Endothelial cell of umbilical vein (primary cell): ENCODE results near the gene RAP1GAP. TPM values are rescaled to one million over a fixed set of nuclear protein-coding genes. Genes with fewer than 3 reads are reported as not detected.

Source experiments
- BruUV-seq: library from RNA; stranded (reverse); fragments of 400-500 nt; replicated peaks from 2 replicates; lab custom pipeline; 2021; lab: Mats Ljungman, UMichigan
- CTCF ChIA-PET: fragments of 300-600, 350-600 bp; sonication (Branson Sonifier 250); formaldehyde crosslinking; loops from one replicate; lab custom pipeline; 2021; ENCODE audit warnings: antibody characterized with exemption, inconsistent platforms; lab: Charles Lee
- POLR2A ChIA-PET: fragments of 300-600, 350-600 bp; sonication (Branson Sonifier 250); formaldehyde crosslinking; loops from one replicate; lab custom pipeline; 2021; ENCODE audit warnings: antibody characterized with exemption, inconsistent platforms; lab: Charles Lee
- DNase-seq: peaks from one replicate; pipeline ENCODE4 v3.0.0-alpha.2; 2011; ENCODE audit warnings: low read depth, low spot score
- FAIRE-seq: peaks from 2 replicates; lab custom pipeline; 2011; peaks lifted over from hg19 to GRCh38; lab: Jason Lieb, UNC
- H2AFZ ChIP-seq: 2 replicates; pipeline ENCODE4 v1.6.0; 2012; ENCODE audit warnings: low read depth, low read length, control low read depth, inconsistent platforms
- H3K27ac ChIP-seq: 2 replicates; pipeline ENCODE4 v1.5.1; 2011; ENCODE audit warnings: low read depth, mild to moderate bottlenecking, control low read depth, low read length, moderate library complexity; ENCODE audit not compliant: insufficient read depth
- H3K27me3 ChIP-seq, 2 experiments: 2 replicates each; pipeline versions ENCODE4 v1.6.0 to v1.6.1; 2011; ENCODE audit warnings: low read length in 2 of 2, mixed read lengths in 1 of 2; ENCODE audit not compliant: control insufficient read depth in 2 of 2, insufficient read depth in 2 of 2
- H3K36me3 ChIP-seq, 2 experiments: 2 replicates in 1 of 2; 3 replicates in 1 of 2; pipeline ENCODE4 v1.5.1; 2011; ENCODE audit warnings: low read length in 2 of 2, mild to moderate bottlenecking in 1 of 2, moderate library complexity in 1 of 2; ENCODE audit not compliant: control insufficient read depth in 2 of 2, insufficient read depth in 2 of 2; ENCODE audit errors: extremely low read depth in 1 of 2
- H3K4me1 ChIP-seq: 3 replicates; pipeline ENCODE4 v1.5.1; 2011; ENCODE audit warnings: mild to moderate bottlenecking, low read length; ENCODE audit not compliant: control insufficient read depth, insufficient read depth; ENCODE audit errors: extremely low read depth
- H3K4me2 ChIP-seq: 2 replicates; pipeline ENCODE4 v1.6.1; 2011; ENCODE audit warnings: low read length, control low read depth, mixed read lengths; ENCODE audit not compliant: insufficient read depth
- H3K4me3 ChIP-seq, 3 experiments: fragments of 200-600 bp in 1 of 3; sonication (generic), shearing (Covaris generic) in 1 of 3; replicated peaks in 1 of 3; 2 replicates each; pipeline ENCODE4 v1.5.1; 2011 to 2016; ENCODE audit warnings: control low read depth in 3 of 3, low read length in 3 of 3, mild to moderate bottlenecking in 2 of 3, inconsistent platforms in 1 of 3, low read depth in 1 of 3, moderate library complexity in 1 of 3; ENCODE audit not compliant: insufficient read depth in 1 of 3
- H3K79me2 ChIP-seq: 2 replicates; pipeline ENCODE4 v1.6.0; 2012; ENCODE audit warnings: low read length, inconsistent platforms; ENCODE audit not compliant: control insufficient read depth, insufficient read depth
- H3K9ac ChIP-seq: replicated peaks from 2 replicates; pipeline ENCODE3; 2011; ENCODE audit warnings: low read length, control low read depth; ENCODE audit not compliant: insufficient read depth; ENCODE audit errors: extremely low read depth
- H3K9me1 ChIP-seq: replicated peaks from 3 replicates; pipeline ENCODE4 v1.6.0; 2011; ENCODE audit warnings: mild to moderate bottlenecking, low read length; ENCODE audit not compliant: control insufficient read depth, insufficient read depth; ENCODE audit errors: extremely low read depth
- H3K9me3 ChIP-seq: replicated peaks from 2 replicates; pipeline ENCODE4 v1.5.1; 2012; ENCODE audit warnings: low read length, inconsistent platforms; ENCODE audit not compliant: control insufficient read depth, insufficient read depth
- H4K20me1 ChIP-seq: replicated peaks from 2 replicates; pipeline ENCODE3; 2011; ENCODE audit warnings: mild to moderate bottlenecking, low read length; ENCODE audit not compliant: control insufficient read depth, insufficient read depth; ENCODE audit errors: extremely low read depth
- EZH2 ChIP-seq: IDR thresholded peaks from 2 replicates; pipeline ENCODE4 v1.6.1; 2012; ENCODE audit warnings: borderline replicate concordance, low read depth, mild to moderate bottlenecking, moderate library complexity, low read length, inconsistent platforms; ENCODE audit not compliant: severe bottlenecking
- FOS ChIP-seq: IDR thresholded peaks from 2 replicates; pipeline ENCODE4 v1.6.1; 2011; ENCODE audit warnings: mild to moderate bottlenecking, low read length, moderate library complexity, borderline replicate concordance; ENCODE audit not compliant: insufficient read depth
- GATA2 ChIP-seq: IDR thresholded peaks from 2 replicates; pipeline ENCODE4 v1.7.0; 2011; ENCODE audit warnings: low read depth, mild to moderate bottlenecking, moderate library complexity, mixed read lengths, low read length; ENCODE audit not compliant: insufficient read length, insufficient read depth
- JUN ChIP-seq: IDR thresholded peaks from 2 replicates; pipeline ENCODE4 v1.6.1; 2011; ENCODE audit warnings: borderline replicate concordance, low read depth; ENCODE audit not compliant: insufficient read length, insufficient read depth
- MYC ChIP-seq: IDR thresholded peaks from one replicate; pipeline ENCODE4 v1.6.1; 2011; ENCODE audit warnings: mild to moderate bottlenecking, low read depth, low read length
- POLR2A ChIP-seq: IDR thresholded peaks from 2 replicates; pipeline ENCODE4 v1.6.1; 2012; ENCODE audit warnings: low read depth, mild to moderate bottlenecking, control low read depth, low read length
- POLR2AphosphoS5 ChIP-seq: IDR thresholded peaks from 2 replicates; pipeline ENCODE4 v1.6.1; 2012; ENCODE audit warnings: low read depth, mild to moderate bottlenecking, control low read depth, low read length, moderate library complexity; ENCODE audit not compliant: insufficient read depth
- dilution Hi-C: fragments of 300-500 bp; cut with MboI; formaldehyde crosslinking; loops from one replicate; pipeline ENCODE4 v1.15.0; 2019; ENCODE audit warnings: low sequenced_read_pairs; ENCODE audit not compliant: extremely low pct_ligation_motif_present
- intact Hi-C: fragments of 100-400 bp; cut with micrococcal nuclease; formaldehyde crosslinking; loops from one replicate; pipeline ENCODE4 v1.10.0; 2022
- polyA plus RNA-seq, 4 experiments: library from polyadenylated mRNA; depleted of rRNA in 3 of 4; stranded (reverse) in 3 of 4; unstranded in 1 of 4; fragments of >200 nt; gene quantifications; 2 replicates each; pipeline versions ENCODE4 v1.2.1 to v1.2.3, GENCODE V29; 2011 to 2012; ENCODE audit warnings: missing spikeins in 1 of 4
- total RNA-seq: library from RNA; stranded (reverse); gene quantifications from 2 replicates; pipeline ENCODE4 v1.2.3, GENCODE V29; 2021
- TF ChIP-seq, protein P1 (sequence below): IDR thresholded peaks from 2 replicates; pipeline ENCODE4 v1.6.1; 2011; ENCODE audit not compliant: insufficient read depth, insufficient read length
- TF ChIP-seq, protein P2 (sequence below), 2 donors: IDR thresholded peaks; 1 replicate in 1 of 2; 2 replicates in 1 of 2; pipeline ENCODE4 v1.5.1; 2011; ENCODE audit warnings: low read length in 2 of 2, mild to moderate bottlenecking in 2 of 2, moderate library complexity in 2 of 2, control low read depth in 1 of 2, inconsistent platforms in 1 of 2, low read depth in 1 of 2; ENCODE audit not compliant: insufficient read depth in 1 of 2; ENCODE audit errors: extremely low read depth in 1 of 2

Gene RAP1GAP
- total and polyA plus RNA-seq, 2 donors (not counting 3 experiments of a cell fraction or from before 2014, with no cell fraction given) = 0.07 to 0.20 TPM

DNA sequence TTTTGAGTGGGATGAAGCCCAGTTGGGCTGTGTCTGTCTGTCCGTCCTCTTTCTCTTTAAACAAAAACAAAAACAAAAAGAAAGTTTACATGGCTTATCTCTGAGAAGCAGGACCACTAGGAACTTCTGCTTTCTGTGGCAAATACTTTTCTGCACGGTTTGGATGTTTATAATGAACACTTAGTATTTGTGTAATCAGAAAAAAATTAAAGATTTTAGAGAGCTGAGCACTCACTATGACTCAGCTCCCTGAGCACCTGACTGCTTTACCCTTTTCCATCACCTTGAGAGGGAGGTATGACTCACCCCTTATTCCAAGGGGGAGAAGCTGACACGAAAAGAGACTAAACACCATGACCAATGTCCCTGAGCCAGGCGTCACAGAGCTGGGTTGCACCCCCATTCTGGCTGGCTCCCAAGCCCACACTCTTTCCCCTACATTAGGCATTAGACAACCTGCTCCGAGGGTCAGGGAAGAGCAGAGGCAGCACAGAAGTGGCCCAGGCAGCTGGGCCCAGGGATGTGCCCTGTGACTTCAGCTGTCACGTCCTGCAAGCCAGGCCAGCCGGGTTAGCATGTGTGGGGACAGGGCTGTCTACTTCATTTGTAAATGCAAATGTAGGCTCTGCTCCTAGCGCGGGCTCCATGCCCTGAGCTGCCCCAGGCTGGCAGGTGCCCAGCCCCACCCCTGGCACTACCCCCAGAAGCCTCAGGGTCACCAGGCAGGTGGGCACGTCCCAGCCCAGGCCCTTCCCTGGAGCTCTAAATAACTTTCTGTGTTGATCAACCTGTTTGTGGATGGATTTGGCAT lies 30.4 kb downstream of the RAP1GAP start:
- Histone ChIP-seq H3K79me2 (no peaks in the 10 kb centered on the region), H2AFZ (no peak overlapping the region), H3K9me1 (no peaks in the 10 kb centered on the region), H3K4me1 (no peaks in the 10 kb centered on the region), H3K36me3 (no peaks in the 10 kb centered on the region), H3K4me2 (no peak overlapping the region), H3K4me3 (no peak overlapping the region), H3K9me3 (no peaks in the 10 kb centered on the region), H4K20me1 (no peaks in the 10 kb centered on the region), H3K27me3 (peaks cover 0 to 3% of the 10 kb centered on the region in 2 experiments), H3K27ac (no peak overlapping the region), H3K9ac (no peak overlapping the region)
- POLR2A ChIA-PET = no interaction called here
- FAIRE-seq (no peak), DNase-seq (no peak)
- CTCF ChIA-PET = interaction anchor here (1.0 kb wide), 1 partner anchor 20 kb away, joined by 3 read pairs; no protein-coding TSS in a partner anchor
- intact Hi-C loops (no loop called here), dilution Hi-C loops (no loop called here)
- TF ChIP-seq FOS = peak; percentile 10
- TF ChIP-seq EZH2 = no peak
- TF ChIP-seq POLR2A = no peak
- TF ChIP-seq JUN = no peak
- TF ChIP-seq, protein P1, sequence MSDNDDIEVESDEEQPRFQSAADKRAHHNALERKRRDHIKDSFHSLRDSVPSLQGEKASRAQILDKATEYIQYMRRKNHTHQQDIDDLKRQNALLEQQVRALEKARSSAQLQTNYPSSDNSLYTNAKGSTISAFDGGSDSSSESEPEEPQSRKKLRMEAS = no peak
- BruUV-seq = no TSS peak

DNA sequence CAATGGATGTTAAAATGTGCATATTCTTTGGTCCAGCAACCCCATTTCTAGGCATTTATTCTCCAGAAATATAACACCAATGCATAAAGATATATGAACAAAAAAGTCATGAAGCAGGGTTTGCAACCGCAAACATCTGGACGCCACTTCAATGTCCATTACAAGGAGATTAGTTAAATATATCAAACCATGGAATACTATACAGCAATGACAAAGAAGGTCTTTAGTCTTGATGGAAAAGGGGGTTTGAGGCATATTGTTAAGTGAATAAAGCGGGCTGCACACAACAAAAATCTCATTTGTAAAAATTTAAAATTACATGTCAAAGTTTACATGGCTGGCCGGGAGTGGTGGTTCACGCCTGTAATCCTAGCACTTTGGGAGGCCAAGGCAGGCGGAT lies 31.6 kb downstream of the RAP1GAP start:
- no TSS peak for BruUV-seq
- no peak overlapping the region for H3K4me3 ChIP-seq
- DNase-seq (no peak), FAIRE-seq (no peak)
- no peak overlapping the region for H3K27ac ChIP-seq
- no peaks in the 10 kb centered on the region for H4K20me1 ChIP-seq
- TF ChIP-seq POLR2A (no peak), FOS (no peak), MYC (no peak), EZH2 (no peak), GATA2 (no peak), POLR2AphosphoS5 (no peak), JUN (no peak)
- TF ChIP-seq, protein P1 = no peak
- TF ChIP-seq, protein P2, sequence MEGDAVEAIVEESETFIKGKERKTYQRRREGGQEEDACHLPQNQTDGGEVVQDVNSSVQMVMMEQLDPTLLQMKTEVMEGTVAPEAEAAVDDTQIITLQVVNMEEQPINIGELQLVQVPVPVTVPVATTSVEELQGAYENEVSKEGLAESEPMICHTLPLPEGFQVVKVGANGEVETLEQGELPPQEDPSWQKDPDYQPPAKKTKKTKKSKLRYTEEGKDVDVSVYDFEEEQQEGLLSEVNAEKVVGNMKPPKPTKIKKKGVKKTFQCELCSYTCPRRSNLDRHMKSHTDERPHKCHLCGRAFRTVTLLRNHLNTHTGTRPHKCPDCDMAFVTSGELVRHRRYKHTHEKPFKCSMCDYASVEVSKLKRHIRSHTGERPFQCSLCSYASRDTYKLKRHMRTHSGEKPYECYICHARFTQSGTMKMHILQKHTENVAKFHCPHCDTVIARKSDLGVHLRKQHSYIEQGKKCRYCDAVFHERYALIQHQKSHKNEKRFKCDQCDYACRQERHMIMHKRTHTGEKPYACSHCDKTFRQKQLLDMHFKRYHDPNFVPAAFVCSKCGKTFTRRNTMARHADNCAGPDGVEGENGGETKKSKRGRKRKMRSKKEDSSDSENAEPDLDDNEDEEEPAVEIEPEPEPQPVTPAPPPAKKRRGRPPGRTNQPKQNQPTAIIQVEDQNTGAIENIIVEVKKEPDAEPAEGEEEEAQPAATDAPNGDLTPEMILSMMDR (IDR thresholded peaks at IDR 0.05; ENCODE audit: extremely low read depth in 1 of 2, insufficient read depth in 1 of 2, low read depth in 1 of 2, low read length in 2 of 2) = no peak
- no peaks in the 10 kb centered on the region for H3K79me2 ChIP-seq
- no peaks in the 10 kb centered on the region for H3K9me3 ChIP-seq
- no peak overlapping the region for H3K9ac ChIP-seq
- no peak overlapping the region for H3K4me2 ChIP-seq
- H3K36me3 ChIP-seq = no peaks in the 10 kb centered on the region
- dilution Hi-C loops (no loop called here), intact Hi-C loops (no loop called here)
- peaks cover 0 to 3% of the 10 kb centered on the region in 2 experiments for H3K27me3 ChIP-seq
- no peaks in the 10 kb centered on the region for H3K4me1 ChIP-seq
- no peaks in the 10 kb centered on the region for H3K9me1 ChIP-seq
- H2AFZ ChIP-seq = no peak overlapping the region
- ChIA-PET CTCF (interaction anchor here (0.7 to 1.3 kb wide), 2 partner anchors 27 to 1069 kb away, joined by 3 read pairs; no protein-coding TSS in a partner anchor), POLR2A (no interaction called here)
